ENCODE results near the gene WNT9A.

Gene WNT9A

GRCh38 chr1:227924168-227924832 lies 23.4 kb downstream of the WNT9A start:
- DNase-seq (ENCODE audit: low spot score) = no peak

GRCh38 chr1:227923353-227924167 lies 24.2 kb downstream of the WNT9A start:
- DNase-seq (ENCODE audit: low spot score) = no peak

- DNase-seq (ENCODE audit: low spot score) = no peak
Measured at GRCh38 chr1:227922501-227923352, 25.0 kb downstream of the WNT9A start.

DNA sequence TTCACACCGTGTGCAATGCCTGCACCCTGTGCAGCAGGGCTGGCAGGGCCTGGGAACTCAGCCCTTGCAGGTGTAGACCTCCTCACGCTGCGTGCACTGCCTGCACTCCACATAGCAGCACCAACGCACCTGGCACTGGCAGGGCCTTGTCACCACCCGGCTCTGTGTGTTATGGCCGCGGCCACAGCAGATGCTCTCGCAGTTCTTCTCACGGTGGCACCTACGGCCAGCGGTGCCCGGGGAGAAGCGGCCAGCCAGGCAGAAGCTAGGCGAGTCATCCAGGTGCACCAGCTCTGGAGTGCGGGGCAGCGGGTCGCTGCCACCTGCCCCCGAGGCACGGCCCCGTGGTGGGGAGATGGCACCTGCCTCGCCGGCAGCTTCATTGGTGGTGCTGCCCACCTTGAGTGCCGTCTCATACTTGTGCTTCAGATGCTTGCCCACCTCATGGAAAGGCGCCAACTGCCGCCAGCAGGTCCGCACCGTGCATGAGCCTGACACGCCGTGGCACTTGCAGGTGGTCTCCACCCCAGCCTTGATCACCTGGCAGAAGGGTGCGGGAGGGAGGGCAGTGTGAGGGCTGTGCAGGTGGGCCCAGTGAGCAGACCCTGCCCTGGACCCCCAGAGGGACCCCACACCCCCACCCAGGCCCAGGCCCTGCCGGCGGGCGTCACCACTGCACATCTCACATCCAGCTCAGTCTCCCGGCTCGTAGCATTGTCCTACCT lies 26.1 kb downstream of the WNT9A start:
- no peak for DNase-seq (ENCODE audit: low spot score)

DNA sequence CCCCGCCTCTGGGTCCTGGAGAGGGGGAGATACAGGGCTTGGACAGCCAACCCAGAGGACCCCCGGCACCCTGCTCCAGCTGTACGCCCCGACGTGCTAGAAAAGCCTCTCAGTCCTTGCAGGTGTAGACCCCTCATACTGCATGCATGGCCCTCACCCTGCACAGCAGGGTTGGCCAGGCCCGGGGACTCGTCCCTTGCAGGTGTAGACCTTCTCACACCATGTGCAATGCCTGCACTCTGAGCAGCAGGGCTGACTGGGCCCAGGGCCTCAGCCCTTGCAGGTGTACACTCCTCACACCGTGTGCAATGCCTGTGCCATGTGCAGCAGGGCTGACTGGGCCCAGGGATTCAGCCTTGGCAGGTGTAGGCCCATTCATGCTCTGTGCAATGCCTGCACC lies 26.8 kb downstream of the WNT9A start:
- DNase-seq (ENCODE audit: low spot score) = no peak

- no peak for DNase-seq (ENCODE audit: low spot score)
Measured at GRCh38 chr1:227920426-227920825, 27.3 kb downstream of the WNT9A start.

DNA sequence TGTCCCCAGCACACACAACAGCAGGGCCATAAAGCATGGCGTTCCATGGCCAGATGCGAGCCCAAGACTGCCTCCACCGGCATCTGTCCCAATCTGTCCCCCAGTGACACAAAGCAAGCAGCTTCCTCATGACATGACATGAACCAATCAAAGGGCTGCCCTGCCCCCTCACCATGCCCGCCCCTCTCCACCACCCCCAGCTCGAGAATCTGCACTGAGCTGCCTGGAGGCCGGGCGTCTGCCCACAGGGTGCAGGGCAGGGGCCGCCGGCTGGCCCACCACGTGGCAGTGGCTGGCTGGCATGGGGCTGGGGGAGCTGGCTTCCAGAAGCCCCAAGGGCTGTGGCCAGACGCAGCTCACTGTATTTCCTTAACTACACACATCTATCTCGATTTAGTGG lies 27.8 kb downstream of the WNT9A start:
- no peak for DNase-seq (ENCODE audit: low spot score)

- no peak for DNase-seq (ENCODE audit: low spot score)
Measured at GRCh38 chr1:227918736-227919135, 29.0 kb downstream of the WNT9A start.

GRCh38 chr1:227918083-227918700 lies 29.5 kb downstream of the WNT9A start:
- no peak for DNase-seq (ENCODE audit: low spot score)

DNA sequence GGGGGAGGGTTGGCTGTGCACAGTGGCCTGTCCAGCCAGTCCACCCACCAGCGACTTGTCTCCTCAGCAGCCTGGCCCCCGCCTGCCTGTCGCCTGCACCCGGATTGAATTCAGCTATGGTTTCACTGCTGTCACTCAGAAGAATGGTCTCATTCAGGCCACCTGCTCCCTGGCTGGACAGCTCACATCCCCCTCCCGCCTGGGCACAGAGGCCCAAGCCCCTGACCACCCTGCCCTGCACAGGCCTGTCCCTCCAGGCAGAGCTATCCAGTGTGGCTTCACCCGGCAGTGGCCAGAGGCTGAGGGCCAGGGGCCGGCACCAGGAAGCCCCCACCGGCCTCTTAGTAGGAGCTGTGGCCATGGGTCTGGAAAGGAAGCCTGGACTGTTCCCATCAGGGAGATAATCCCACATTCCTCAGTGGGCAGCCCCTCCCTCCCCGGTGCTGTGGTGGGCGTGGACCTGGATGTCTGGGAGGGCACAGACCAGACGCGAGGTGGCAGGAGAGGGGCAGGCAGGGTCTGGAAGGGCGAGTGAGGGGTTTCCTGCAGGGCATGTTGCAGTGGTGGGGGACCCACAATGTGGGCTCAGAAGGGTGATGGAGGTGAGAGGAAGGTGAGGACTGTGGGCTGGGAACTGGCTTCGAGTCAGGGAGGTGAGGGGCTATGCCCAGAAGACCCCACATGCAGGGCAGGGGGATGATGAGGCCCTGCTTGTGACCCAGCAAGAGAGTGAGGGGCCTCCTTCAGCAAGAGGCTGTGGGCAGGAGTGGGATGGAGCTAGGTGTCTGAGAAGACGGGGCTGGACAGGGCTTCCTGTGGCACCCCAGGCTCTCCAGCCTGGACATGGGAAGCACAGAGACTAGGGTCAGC lies 30.4 kb downstream of the WNT9A start:
- DNase-seq (ENCODE audit: low spot score) = no peak

GRCh38 chr1:227916655-227917054 lies 31.1 kb downstream of the WNT9A start:
- DNase-seq (ENCODE audit: low spot score) = no peak

GRCh38 chr1:227915564-227916553 lies 31.9 kb downstream of the WNT9A start:
- DNase-seq (ENCODE audit: low spot score) = no peak

GRCh38 chr1:227914801-227915563 lies 32.8 kb downstream of the WNT9A start:
- no peak for DNase-seq (ENCODE audit: low spot score)

- no peak for DNase-seq (ENCODE audit: low spot score)
Measured at GRCh38 chr1:227913764-227914721, 33.7 kb downstream of the WNT9A start.

DNA sequence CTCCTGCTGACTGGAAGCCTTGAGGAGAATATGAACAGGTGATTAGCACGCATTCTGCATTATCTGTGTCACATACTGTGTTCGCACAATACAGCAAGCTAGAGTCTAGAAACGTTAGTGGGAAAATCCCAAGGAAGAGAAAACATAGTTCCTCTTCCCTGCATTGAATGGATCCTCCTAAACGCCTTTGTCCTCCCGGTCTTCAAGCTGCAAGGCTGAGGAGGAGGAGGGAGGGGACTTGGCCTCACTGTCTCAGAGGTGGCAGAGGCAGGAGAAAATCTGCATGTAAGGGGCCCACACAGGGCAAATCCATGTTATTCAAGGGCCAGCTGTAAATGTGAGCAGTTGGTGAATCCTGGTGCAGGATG lies 34.4 kb downstream of the WNT9A start:
- no peak for DNase-seq (ENCODE audit: low spot score)

DNA sequence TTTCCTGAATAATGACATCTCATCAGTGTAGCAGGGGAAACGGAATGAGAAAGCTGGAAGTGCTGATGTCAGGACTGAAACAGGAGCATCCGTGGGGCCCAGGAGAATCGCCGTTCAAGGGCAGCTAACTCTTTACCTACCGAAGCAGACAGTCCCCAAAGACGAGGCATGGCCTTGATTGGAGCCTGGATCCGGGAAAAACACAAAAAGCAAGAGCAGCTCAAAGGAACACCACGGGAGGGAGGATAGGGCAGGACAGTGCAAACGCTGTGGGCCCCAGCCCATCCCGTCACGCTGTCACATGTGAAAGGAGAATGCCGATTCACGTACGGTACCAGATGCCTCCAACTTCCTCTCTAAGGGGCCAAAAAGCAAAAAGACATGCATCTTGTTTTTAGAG lies 34.9 kb downstream of the WNT9A start:
- no peak for DNase-seq (ENCODE audit: low spot score)

DNA sequence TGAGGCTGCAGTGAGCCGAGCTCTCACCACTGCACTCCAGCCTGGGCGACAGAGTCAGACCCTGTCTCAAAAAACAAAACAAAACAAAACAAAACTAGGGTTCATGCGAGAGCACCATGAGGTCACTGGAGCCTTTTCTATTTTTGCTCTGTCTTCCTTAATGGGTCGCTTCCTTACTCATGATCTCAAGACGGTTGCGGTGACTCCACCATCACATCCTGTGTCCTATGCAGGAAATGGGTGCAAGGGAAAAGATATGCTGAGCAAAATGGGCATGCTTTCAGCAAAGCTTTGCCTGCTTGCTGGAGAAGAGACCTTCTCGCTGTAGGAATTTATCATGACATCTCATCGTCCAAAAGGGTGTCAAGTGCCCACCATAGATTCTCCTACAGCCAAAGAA lies 36.4 kb downstream of the WNT9A start:
- DNase-seq (ENCODE audit: low spot score) = no peak

All from germinal center (tissue), 1 donor.